Stimulated activated CD4-positive, alpha-beta T cell treated with anti-CD3 and anti-CD28 coated beads, TNF-alpha, amount 100 ng/mL, for 48 hours (primary cell): ENCODE data around the gene TPP1.

Experiments
- DNase-seq, 3 donors: peaks; one replicate each; pipeline ENCODE4 v3.0.0-alpha.2; 2020; ENCODE audit warnings: low read depth in 3 of 3

TPP1 gene

DNA sequence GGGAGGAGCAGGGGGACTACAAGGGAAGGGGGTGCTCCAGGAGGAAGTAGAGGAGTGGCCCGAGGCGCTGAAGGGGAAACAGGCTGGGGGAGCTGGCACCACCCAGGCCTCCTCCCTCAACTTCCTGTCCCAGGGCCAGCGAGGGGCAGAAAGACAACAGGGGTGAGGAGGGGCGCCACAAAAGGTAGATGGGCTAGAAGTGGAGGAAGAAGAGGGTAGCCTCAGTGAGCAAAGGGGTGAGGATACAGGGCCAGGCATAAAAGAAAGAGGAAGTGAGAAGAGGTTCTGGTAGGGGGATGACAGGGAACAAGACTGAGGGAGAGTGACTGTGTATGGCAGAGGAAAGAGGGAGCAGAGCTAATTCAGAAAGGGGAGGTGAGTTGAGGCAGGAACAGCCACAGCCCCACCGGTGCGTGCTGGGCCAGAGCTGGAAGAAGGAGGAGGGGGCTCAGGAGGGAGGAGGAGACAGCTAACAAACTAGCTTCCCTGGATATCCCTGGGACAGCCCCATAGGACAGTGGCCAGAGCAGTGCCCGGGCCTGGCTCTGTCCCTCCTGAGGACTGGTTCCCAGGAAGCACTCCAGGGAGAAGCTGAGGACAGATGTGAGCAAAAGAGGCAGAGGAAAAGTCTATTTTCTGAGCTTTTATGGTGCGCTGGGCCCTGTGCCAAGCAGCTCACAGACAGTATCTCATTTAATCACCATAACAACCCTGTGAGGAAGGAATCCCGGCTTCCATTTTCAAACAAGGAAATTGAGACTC, 27.9 kb upstream of the TPP1 start:
- DNase-seq = no peak

DNA sequence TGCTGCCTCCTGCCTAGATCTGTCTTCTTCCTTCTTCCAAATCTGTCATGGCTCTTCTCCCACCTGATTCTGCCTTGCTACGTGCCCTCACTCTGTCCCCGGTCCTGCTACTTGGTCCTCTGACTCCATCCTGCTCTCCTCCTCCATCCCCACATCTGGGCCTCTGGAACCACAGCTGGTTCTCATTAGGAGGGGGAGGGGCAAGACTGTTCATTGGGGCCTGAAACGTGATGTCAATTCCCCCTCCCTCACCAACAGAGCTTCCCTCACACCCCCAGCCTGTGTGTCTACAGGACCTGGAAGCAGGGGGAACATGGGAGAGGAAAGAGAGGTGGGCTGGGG, 27.3 kb upstream of the TPP1 start:
- no peak for DNase-seq

DNA sequence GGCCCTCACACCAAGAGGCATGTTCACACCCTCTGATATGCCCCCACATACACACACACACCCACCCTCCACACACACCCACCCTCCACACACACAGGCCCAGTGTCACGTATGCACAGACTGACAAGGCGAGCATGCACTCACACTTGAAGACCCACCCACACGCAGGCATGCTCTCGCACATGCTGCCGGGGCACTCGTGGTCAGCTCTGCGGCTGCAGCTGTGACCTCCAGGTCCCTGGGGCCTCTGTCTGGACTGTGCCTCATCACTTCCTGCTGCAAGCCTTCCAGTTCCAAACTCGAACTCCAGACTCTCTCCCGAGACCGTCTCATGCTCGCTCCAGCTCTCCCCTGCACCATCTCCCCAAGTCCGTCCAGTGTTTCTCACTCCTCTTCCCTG, 26.8 kb upstream of the TPP1 start:
- DNase-seq = no peak

DNA sequence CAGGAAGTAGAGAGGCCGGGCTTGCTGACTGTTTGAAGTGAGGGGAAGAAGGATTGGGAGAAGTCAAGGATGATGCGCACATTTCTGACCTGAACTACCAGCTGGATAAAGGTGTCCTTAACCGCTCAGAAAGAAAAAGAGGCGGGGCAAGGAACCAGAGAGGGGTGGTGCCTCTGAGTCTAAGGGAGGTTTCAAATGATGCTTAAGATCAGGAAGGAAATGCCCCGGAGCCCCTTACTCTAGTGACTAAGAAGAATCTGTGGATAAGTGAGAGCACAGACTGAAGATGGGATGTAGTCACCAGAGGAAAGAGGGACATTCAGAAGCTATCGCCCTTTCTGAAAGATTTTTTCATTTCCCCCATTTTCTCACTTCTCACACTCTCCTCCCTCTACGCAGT, 23.7 kb upstream of the TPP1 start:
- no peak for DNase-seq

DNA sequence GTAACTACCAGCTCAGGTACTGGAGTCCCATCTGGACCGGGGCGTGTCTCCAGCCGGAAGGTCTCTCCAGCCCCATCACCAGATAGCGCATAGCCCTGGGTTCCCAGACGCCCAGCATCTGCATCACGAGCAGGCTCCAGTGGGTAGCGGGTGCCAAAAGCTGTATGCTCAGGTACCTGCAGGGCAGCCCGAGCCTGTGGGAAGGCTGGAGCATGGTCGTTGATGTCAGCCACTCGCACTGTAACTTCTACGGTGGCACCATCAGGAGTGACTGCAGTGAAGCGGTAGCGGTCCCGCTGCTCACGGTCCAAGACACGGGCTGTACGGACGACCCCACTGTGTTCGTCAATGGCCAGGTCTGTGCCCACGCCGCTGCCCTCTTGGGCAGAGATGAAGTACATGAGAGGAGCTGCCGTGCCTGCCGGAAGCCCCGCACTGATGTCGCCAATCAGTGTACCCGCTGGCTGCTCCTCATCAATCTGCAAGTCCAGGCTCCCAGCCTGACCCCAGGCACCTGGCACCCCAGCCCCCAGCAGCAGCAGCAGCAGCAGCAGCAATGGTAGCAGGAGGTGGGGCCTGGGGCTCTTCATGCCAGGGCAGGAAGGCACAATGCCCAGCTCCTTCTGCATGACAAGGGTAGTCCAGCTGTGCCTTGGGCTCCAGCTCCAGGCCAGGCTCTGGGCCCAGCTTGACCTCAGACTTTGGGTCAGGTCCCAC, 21.9 kb upstream of the TPP1 start:
- no peak for DNase-seq

DNA sequence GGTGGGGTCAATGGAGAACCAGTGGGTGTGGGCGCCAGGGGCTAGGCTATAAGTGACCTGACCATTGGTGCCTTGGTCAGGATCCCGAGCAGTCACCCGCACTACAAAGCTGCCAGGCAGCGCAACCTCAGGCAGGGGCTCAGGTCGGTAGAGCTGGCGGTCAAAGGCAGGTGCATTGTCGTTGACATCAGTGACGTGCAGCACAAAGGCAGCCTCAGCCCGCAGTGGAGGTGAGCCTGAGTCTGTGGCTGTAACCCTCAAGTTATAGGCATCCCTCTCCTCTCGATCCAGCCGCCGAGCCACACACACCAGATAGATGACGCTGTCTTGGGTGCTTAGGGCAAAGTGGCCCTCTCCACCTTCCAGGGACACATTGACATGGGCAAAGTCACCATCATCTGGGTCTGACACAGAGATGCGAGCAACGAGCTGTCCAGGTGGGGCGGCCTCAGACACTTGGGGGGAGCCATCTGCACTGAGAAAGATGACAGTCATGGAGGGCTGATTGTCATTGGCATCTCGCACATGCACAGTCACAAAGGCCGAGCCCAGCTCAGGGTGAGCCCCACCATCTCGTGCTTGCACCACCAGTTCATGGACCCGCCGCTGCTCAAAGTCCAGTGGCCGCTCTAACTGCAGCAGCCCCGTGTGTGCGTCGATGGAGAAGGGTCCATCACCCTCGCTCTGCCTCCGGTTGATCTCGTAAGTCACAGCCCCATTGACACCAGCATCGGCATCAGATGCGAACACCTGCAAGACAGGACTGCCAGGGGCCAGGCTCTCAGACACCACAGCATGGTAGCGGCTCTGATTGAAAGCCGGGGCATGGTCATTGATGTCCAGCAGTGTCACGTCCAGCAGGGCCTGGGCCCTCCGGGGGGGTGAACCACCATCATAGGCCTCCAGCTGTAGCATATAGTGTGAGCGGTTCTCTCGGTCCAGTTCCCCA, 21.1 kb upstream of the TPP1 start:
- DNase-seq = no peak

DNA sequence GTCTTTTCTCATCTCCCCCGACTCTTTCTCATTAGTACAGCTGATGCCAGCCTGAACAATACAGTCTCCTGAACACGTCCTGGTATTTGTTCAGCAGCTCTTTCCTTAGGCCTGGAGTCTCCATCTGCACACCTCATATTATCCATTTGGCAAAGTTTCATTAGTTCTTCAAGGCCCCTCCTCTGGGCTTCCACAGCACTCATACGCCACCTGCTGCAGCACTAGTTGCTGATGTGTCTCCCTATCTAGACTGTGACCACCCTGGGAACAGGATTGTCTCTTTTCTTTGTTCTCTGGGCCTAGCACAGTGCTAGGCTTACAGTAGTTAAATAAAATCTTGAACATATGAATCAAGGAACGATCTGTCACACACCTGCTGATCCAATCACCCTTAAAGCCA, 19.2 kb upstream of the TPP1 start:
- DNase-seq = no peak

DNA sequence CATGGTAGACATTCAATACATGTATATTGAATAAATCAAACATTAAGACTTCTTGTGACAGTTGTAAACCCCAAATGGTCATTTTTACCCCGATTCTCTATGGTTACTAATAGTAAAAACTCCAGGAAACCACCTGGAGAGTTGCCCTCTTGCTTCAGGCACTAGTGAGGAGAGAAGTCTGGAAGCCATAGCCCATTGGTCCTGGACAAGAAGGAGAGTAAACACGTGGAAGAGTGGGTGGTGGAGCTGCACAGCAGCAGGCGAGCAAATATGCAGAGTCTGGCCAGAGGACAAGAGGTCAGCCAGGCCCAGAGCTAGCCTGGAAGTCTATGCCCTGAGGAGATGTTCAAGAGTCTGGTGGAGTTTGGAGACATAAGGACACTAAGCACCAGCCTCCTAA, 18.6 kb upstream of the TPP1 start:
- DNase-seq = no peak

DNA sequence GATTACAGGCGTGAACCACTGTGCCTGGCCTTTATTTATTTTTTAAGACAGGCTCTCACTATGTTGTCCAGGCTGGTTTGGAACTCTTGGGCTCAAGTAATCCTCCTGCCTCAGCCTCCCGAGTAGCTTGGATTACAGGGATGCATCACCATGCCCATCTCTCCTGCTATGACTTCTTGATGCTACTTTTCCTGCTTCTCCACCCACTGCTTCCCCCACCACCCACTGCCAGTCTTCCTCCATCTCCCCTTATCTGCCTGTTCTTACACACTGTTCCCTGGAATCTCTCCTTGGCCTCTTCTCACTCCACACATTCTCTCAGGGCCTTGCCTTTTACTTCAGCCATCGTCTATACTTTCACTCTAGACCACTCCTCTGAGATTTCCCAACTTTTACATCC, 17.3 kb upstream of the TPP1 start:
- DNase-seq = no peak

DNA sequence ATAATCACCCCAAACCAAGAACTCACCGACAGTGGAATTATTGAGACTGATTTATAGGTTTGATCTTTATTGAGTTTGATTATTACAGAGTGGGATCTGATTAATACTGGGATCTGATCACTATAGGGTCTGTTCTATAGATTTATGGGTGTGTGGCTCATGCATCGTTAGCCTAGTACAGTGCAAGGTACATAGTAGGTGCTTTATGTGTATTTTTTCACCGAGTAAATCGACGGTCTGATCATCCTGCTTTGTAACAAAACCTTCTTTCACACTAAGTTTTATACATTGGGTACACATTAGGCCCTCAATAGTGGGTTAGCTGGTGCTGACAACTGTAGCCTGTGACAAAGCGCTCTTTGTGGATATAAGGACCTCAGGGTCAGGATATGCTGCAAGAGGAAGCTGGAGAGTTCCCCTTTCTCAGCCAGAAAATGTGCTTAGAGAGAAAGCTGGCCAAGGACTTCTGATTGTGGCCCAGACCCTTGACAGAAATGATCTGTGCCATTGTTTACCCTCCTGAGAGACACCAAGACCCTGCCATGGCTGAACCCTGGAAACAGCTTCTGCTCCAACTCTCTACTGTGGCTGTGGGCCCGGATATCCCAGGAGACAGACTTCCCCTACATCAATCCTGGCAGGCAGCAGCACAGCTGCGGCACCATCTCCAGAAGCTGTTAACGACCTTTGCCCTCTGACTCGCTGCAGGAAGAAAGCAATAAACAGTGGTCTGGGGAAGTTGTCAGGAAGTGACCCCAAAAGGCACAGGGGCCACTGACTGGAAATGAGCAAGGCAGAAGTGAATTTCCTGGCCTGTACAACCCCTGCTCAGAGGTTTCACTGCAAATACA, 16.1 kb upstream of the TPP1 start:
- DNase-seq = no peak

DNA sequence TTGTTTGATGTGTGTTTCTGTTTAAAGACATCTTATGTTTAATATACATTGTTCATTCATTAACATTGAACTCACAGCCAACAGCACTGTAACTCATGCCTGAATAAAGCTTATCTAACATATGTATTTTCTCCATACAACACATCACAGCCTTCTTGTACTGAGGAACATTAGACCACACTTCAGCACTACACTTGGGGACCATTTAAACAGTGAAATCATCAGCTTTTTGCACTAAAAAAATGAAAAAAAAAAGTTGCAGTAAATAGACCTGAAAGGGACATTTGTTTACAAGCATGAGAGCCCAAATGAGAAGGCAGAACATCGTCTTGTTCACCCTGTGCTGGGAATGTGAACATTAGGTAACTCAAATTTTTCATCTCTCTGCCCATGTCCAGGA, 15.3 kb upstream of the TPP1 start:
- DNase-seq = no peak

DNA sequence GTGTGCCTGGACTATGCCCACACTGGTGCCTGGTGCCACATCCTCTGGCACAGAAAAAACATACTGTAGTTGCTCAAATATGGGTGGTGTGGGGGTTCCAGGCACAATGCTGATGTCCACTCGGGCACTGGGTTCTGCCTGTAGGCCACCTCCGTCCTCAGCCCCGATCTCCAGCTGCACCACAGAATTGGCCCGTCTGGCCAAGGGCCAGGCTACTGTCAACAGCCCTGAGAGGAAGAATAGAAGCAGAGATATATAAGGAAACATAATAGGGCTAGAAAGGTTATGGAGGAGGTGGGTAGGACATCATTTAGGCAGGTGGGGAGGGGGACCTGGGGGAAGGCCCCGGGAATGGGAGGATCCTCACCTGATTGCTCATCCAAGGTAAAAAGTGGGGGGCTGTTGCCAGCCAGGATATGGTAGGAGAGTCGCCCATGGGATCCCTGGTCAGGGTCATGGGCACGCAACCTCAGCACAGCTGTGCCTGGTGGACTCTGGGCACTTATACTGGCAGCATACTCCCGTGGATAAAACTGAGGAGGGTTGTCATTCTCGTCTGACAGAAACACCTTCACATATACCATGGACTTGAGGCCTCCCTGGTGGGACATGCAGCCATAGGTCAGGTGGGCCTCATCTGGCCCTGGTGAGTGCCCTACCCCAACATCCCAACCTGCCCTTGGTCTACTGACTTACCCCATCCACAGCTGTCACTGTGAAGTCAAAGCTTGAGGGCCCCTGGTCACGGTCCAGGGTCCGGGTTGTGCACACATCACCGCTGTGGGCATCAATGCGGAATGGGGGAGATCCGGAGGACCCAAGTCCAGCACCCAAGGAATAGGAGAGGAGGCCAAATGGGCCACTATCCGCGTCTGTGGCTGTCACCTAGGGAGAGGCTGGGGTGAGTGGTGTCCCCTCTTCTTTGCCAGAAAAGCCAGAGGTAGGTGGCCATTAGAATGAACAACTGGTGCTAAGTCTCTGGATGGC, 14.5 kb upstream of the TPP1 start:
- DNase-seq = no peak

DNA sequence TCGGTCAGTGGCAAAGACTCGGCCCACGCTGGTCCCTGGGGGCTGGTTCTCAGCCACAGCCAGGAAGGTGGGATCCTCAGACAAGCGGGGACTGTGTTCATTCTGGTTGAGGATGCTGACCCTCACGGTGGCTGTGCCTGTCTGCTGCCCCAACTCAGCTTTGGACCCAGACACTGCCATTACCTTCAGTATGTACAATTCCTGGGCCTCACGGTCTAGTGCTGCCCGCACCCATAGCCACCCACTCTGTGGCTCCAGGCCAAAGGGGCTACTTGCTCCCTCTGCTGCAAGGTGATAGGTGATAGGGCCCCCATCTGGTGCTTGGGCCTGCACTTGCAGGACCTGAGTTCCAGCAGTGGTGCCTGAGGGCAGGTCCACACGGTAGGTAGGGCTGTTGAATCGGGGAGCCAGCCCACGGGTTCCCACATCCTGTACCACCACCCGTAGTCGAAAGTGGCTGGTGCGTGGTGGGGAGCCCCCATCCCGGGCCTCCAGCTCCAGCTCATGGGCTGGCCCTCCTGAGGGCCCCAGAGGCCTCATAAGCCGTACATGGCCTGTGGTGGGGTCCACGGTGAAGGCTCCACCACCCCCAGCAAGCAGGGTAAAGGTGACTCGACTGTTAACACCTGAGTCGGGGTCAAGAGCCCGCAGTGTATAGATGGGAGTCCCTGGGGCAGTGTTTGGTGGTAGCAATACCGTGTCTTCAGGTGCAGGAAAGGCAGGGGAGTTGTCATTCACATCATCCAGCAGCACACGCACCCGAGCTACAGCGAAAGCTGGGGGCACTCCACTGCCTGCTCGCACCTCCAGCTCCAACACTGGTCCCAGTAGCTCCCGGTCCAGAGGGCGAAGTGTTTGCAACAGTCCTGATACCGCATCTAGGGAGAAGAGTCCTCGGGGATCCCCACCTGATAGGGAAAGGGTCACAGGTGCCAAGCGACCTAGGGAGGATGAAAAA, 13.2 kb upstream of the TPP1 start:
- no peak for DNase-seq

DNA sequence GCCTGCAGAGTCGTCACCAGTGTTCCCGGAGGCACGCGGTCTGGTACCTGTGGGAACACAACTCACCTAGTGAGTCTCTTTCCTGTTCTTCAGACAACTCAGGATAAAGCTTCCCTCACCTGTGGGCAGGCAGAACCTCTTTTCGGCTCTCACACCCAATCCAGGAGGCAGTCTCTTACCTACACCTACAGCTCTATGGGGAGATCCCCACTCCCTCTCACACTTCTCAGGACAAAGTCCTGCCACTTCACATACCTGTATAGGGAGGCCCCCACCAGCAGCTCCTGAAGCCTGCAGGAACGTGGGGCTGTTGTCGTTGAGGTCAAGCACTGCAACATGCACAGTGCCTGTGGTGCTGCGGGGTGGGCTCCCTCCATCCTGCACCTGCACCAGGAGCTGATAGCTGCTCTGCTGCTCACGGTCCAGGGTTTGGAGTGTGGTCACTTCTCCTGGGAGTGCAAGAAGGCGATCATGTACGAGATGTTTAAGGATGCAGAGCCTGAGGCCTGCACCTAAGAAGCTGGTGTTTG, 12.2 kb upstream of the TPP1 start:
- no peak for DNase-seq

DNA sequence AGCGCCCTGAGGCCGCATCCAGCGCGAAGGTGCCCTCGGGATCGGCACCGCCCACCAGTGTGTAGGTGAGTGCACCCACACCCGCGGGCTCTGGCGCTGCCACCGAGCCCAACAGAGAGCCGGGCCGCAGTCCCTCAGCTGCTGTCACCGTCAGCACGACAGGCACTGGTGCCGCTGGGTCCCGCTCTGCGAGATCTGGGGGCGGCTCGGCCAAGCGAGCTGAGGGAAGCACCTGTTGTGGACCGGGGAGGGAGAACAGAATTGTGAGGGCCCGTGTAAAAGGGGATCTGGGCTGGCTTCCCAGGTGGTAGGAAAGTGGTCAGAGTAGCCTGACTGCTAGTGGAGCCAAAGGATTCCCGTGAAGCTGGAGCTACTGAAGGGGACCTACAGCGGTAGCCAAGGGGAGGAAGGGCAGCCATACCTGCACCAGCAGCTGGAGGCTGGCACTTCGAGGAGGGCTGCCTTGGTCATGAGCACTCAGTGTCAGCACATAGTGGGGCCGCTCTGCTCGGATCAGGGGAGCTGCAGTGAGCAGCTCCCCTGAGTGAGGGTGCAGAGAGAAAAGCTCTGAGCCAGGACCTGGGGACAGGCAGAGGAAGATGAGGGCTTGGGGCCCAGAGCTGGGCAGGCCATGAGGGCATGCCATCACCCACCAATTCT, 11.5 kb upstream of the TPP1 start:
- no peak for DNase-seq

DNA sequence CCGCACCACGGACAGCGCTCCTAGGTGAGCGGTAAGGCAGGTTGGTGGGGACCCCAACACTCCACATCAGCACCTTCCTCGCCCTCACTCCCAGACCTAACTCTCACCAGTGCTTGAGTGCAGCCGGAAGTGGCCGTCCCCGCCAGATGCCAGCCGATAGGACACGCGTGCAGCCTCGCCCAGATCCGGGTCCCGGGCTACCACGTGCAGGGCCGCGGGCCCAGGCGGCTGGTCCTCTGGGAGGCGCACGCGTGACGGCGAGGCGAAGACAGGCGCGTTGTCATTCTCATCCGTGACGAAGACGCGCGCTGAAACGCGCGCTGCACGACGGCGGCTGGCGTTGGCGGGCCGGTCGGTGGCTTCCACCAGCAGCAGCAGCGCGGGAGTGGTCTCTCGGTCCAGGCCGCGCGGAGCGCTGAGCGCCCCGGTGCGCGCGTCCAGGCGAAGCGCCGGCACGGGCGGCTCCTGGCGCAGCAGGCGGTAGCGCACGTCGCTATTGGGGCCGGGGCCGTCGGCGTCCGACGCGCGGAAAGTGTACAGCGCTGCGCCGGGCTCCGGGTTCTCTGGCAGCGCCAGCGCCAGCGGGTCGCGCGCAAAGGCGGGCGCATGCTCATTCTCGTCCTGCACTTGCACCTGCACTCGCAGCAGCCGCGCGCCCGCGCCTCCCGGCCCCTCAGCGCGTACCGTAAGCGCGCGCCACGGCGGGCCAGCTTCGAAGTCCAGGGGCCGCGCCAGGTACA, 10.8 kb upstream of the TPP1 start:
- no peak for DNase-seq

DNA sequence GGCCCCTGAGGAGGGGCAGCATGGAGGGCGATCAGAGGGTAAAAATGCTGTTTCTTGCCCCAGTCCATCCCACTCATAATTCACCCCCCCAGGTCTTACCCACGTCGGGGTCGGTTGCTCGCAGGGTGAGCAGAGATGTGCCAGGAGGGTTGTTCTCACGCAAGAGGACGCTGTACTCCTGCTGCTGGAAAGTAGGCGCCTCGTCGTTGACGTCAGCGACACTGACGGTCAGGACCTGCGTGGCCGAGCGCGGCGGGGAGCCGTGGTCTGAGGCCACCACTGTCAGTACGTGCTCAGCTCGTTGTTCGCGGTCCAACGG, 10.3 kb upstream of the TPP1 start:
- DNase-seq = no peak

DNA sequence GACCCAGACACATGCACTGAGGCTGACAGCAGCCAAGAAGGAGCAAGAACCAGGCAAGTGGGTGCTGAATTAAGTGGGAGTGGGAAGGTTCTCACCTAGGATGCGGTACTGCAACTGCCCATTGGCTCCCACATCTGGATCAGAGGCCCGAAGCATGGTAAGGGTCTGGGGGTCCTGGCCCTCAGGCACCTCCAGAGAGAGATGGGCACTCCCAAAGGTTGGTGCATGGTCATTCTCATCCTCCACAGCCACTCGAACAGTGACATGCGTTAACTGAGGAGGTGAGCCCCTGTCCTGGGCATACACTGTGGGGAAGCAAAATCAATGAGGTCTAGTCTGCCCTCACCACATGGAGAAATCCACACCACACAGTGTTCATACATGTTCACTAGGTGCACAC, 9.3 kb upstream of the TPP1 start:
- DNase-seq = no peak
